ENCODE measurements around the gene FLT3LG.
A peak's percentile ranks its signal among the peaks of the same experiment; 100 is the strongest.

FLT3LG gene

DNA sequence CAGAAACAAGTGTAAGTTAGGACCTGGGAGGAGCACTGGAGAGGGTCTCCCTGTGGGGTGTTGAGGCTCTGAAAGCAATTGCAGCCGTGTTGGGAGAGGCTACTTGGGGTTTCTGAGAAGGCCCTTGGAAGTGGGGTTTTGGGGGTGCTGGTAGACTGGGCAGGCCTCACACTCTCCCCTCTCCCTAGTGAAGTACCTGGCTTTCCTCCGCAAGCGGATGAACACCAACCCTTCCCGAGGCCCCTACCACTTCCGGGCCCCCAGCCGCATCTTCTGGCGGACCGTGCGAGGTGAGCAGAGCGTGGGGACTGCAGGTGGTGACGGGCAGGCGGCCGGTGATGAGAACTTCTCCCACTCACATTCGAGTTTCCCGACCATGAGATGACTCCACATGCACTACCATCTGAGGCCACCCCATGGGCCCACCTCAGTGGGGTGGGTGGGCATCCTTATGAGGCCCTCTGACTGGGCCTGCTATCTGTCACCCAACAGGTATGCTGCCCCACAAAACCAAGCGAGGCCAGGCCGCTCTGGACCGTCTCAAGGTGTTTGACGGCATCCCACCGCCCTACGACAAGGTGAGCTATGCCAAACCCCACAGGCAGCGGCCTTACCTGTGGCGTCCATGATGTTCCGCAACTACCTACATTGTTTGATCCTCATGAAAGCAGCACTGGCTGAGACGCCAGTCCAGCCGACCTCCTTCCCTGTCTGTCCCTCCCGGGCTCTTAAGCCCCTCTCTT is 16.4 kb downstream of the FLT3LG start:
- H3K4me1 ChIP-seq (ENCODE audit: control insufficient read depth, insufficient read depth, low read length), result peaks cover 7% of the 10 kb centered on the region; the same call in 1 of the 2 replicates
- peak overlapping the region; percentile 100 for H3K9ac ChIP-seq (ENCODE audit: low read depth, low read length)
- no peaks in the 10 kb centered on the region for H3K9me3 ChIP-seq (ENCODE audit: control insufficient read depth, insufficient read depth, low read length)
- H3K27me3 ChIP-seq (ENCODE audit: control insufficient read depth, insufficient read depth, low read length), result no peaks in the 10 kb centered on the region
- peak overlapping the region; percentile 97 for H3K27ac ChIP-seq (ENCODE audit: low read depth, low read length)
- peaks cover 47% of the 10 kb centered on the region for H3K36me3 ChIP-seq (ENCODE audit: control insufficient read depth, insufficient read depth, low read length)
- H3K4me3 ChIP-seq (ENCODE audit: low read depth, low read length), result peak overlapping the region; percentile 96; the same call in 1 of the 2 replicates

DNA sequence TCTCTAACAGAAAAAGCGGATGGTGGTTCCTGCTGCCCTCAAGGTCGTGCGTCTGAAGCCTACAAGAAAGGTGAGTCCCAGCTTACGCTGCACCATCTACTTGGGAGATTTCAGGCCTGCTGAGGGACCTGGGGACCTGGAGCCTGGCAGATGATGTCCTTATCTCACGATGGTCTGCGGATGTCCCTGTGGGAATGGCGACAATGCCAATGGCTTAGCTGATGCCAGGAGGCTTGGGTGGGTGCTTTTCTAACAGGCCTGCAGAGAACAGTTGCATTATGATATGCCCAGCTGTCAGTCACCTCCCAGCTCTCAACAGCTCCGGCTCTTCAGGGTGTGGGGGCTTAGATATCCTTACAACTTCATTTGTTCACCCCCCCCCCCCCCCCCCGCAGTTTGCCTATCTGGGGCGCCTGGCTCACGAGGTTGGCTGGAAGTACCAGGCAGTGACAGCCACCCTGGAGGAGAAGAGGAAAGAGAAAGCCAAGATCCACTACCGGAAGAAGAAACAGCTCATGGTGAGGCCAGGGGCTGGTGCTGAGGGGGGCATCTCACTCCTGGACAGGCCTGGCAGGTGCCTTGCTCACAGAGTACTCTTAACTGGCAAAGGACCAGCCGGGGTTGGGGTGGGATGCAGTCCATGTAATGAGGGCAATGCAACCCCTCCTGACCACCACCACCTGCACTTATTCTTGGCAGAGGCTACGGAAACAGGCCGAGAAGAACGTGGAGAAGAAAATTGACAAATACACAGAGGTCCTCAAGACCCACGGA is 17.2 kb downstream of the FLT3LG start:
- Histone ChIP-seq H3K27ac (ENCODE audit: low read depth, low read length) (peak overlapping the region; percentile 97), H3K27me3 (ENCODE audit: control insufficient read depth, insufficient read depth, low read length) (no peaks in the 10 kb centered on the region), H3K9me3 (ENCODE audit: control insufficient read depth, insufficient read depth, low read length) (no peaks in the 10 kb centered on the region), H3K4me3 (ENCODE audit: low read depth, low read length) (no peak overlapping the region), H3K9ac (ENCODE audit: low read depth, low read length) (no peak overlapping the region), H3K4me1 (ENCODE audit: control insufficient read depth, insufficient read depth, low read length) (peaks cover 7% of the 10 kb centered on the region; the same call in 1 of the 2 replicates), H3K36me3 (ENCODE audit: control insufficient read depth, insufficient read depth, low read length) (peaks cover 47% of the 10 kb centered on the region)

DNA sequence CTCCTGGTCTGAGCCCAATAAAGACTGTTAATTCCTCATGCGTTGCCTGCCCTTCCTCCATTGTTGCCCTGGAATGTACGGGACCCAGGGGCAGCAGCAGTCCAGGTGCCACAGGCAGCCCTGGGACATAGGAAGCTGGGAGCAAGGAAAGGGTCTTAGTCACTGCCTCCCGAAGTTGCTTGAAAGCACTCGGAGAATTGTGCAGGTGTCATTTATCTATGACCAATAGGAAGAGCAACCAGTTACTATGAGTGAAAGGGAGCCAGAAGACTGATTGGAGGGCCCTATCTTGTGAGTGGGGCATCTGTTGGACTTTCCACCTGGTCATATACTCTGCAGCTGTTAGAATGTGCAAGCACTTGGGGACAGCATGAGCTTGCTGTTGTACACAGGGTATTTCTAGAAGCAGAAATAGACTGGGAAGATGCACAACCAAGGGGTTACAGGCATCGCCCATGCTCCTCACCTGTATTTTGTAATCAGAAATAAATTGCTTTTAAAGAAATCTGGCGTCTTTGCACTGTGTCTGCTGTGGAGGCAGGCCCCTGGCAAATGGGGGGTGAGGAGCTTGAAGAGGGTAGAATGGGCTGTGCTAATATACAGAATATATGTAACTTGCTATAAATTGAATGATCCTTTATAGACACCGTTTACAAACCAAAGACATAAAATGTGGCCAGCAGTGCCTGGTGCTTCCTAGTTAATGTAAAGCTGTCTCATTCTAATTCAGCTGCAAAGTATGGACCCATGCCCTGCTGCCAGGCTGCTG is 18.0 kb downstream of the FLT3LG start:
- Histone ChIP-seq H3K36me3 (ENCODE audit: control insufficient read depth, insufficient read depth, low read length) (peaks cover 47% of the 10 kb centered on the region), H3K27me3 (ENCODE audit: control insufficient read depth, insufficient read depth, low read length) (no peaks in the 10 kb centered on the region)

DNA sequence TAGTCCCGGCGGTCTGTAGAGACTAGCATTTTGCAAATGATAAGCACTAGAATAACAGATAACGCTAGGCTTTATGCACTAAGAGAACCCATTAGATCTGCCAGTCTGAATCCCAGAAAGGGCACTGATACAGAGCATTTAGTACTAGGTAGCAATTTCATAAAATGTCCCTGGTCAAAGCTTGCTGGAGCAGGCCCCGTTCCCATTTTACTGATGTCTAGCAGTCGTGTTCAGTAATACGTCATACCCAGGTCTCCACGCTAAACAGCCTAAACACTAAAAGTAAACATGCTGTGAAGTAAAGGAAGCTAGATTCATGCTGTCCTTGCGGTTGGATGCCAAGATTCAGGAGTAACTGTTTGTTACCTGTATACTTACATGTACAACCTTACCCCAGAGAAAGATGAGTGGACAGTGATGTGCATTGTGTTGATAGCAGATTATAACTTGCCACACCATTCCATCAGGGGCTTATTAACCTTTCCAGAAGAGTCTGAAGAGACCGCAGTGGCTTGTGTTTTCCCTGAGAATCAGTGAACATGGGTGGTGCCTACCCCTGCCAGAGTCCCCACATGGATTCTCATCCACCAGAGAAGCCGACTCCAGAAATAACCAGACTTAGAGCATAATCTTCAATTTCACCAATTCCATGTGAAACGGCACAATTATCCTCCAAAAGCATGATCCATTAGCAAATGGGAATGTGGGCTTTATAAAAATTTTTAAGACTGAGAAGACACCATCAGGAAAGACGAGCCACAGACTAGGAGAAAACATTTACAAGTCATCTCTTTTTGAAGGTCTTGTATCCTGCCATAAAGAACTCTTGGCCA is 18.8 kb downstream of the FLT3LG start:
- Histone ChIP-seq H3K4me3 (ENCODE audit: low read depth, low read length) (no peak overlapping the region), H3K4me1 (ENCODE audit: control insufficient read depth, insufficient read depth, low read length) (peaks cover 13% of the 10 kb centered on the region), H3K36me3 (ENCODE audit: control insufficient read depth, insufficient read depth, low read length) (peaks cover 55% of the 10 kb centered on the region), H3K27me3 (ENCODE audit: control insufficient read depth, insufficient read depth, low read length) (no peaks in the 10 kb centered on the region), H3K9me3 (ENCODE audit: control insufficient read depth, insufficient read depth, low read length) (no peaks in the 10 kb centered on the region), H3K9ac (ENCODE audit: low read depth, low read length) (no peak overlapping the region), H3K27ac (ENCODE audit: low read depth, low read length) (peak overlapping the region; percentile 62)

More for the DNA sequence above, 18.0 kb downstream of the FLT3LG start:
- H3K4me3 ChIP-seq (ENCODE audit: low read depth, low read length), result no peak overlapping the region
- no peaks in the 10 kb centered on the region for H3K9me3 ChIP-seq (ENCODE audit: control insufficient read depth, insufficient read depth, low read length)
- H3K4me1 ChIP-seq (ENCODE audit: control insufficient read depth, insufficient read depth, low read length), result peaks cover 7% of the 10 kb centered on the region; the same call in 1 of the 2 replicates
- no peak overlapping the region for H3K9ac ChIP-seq (ENCODE audit: low read depth, low read length)
- peak overlapping the region; percentile 62 for H3K27ac ChIP-seq (ENCODE audit: low read depth, low read length)

DNA sequence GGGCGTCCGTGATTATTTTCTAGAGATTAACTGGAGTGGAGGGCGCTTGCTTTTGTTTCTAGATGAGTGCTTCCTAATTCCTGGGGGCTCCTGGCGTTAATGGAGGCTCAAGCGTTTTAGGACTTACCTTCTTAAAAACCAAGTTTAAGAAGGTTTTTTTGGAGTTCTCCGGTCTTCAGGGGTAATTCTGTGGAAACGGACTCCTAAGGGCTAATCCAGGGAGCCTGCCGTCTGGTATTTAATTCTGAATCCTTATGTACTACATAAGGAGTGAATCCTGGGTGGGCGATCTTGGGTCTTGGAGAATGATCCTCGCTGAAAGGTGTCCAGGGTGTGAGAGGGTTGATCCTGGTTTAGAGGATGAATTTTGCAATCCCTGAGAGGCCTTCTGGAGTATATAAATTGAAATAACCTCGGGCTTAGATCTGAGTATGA is 22.6 kb downstream of the FLT3LG start:
- H3K4me1 ChIP-seq (ENCODE audit: control insufficient read depth, insufficient read depth, low read length), result peaks cover 23% of the 10 kb centered on the region
- H3K9me3 ChIP-seq (ENCODE audit: control insufficient read depth, insufficient read depth, low read length), result no peaks in the 10 kb centered on the region
- H3K4me3 ChIP-seq (ENCODE audit: low read depth, low read length), result peak overlapping the region; percentile 96
- H3K27me3 ChIP-seq (ENCODE audit: control insufficient read depth, insufficient read depth, low read length), result no peaks in the 10 kb centered on the region
- H3K27ac ChIP-seq (ENCODE audit: low read depth, low read length), result peak overlapping the region; percentile 96
- peak overlapping the region; percentile 97 for H3K9ac ChIP-seq (ENCODE audit: low read depth, low read length)
- H3K36me3 ChIP-seq (ENCODE audit: control insufficient read depth, insufficient read depth, low read length), result peaks cover 44% of the 10 kb centered on the region

DNA sequence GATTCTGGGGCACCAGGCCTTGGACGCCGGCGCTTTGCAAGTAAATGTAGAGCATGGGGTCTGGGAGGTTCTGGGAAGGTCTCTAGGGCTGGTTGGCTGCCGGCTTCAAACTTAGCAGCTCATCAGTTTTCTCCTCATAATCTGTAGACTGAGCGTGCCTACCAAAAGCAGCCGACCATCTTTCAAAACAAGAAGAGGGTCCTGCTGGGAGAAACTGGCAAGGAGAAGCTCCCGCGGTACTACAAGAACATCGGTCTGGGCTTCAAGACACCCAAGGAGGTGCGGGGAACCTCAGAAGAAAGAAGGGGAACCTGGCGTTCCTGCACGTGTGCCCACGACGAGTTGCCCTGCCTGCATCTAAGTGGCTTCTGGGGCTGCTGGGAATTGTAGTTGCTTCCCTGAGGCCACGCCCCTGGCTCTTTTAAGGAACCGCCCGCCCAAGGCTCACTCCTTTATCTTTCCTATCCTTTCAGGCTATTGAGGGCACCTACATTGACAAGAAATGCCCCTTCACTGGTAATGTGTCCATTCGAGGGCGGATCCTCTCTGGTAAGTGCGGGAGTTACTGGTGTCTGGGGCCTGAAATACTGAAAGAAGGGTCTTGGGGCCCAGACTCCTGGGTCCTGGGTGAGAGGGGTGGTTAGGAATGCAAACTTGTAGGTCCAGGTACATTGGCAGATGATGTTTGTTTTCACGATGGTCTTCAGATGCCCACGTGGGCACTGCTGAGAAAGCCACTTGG is 23.2 kb downstream of the FLT3LG start:
- H3K27ac ChIP-seq (ENCODE audit: low read depth, low read length), result peak overlapping the region; percentile 96
- peaks cover 38% of the 10 kb centered on the region for H3K36me3 ChIP-seq (ENCODE audit: control insufficient read depth, insufficient read depth, low read length)
- peak overlapping the region; percentile 97 for H3K9ac ChIP-seq (ENCODE audit: low read depth, low read length)
- H3K27me3 ChIP-seq (ENCODE audit: control insufficient read depth, insufficient read depth, low read length), result no peaks in the 10 kb centered on the region
- H3K4me1 ChIP-seq (ENCODE audit: control insufficient read depth, insufficient read depth, low read length), result peaks cover 23% of the 10 kb centered on the region
- no peaks in the 10 kb centered on the region for H3K9me3 ChIP-seq (ENCODE audit: control insufficient read depth, insufficient read depth, low read length)
- H3K4me3 ChIP-seq (ENCODE audit: low read depth, low read length), result peak overlapping the region; percentile 96

DNA sequence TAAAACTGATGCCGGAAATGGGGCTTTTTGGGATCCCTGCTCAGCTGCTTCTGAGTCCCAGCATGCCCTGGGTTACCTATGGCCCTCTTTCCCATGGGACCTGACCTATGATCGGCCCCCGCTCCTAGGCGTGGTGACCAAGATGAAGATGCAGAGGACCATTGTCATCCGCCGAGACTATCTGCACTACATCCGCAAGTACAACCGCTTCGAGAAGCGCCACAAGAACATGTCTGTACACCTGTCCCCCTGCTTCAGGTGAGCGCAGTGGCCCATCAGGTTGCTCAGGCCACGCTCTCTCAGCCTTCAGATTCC is 23.7 kb downstream of the FLT3LG start:
- H3K9ac ChIP-seq (ENCODE audit: low read depth, low read length), result peak overlapping the region; percentile 97; the same call in 1 of the 2 replicates
- H3K9me3 ChIP-seq (ENCODE audit: control insufficient read depth, insufficient read depth, low read length), result no peaks in the 10 kb centered on the region
- peaks cover 23% of the 10 kb centered on the region for H3K4me1 ChIP-seq (ENCODE audit: control insufficient read depth, insufficient read depth, low read length)

DNA sequence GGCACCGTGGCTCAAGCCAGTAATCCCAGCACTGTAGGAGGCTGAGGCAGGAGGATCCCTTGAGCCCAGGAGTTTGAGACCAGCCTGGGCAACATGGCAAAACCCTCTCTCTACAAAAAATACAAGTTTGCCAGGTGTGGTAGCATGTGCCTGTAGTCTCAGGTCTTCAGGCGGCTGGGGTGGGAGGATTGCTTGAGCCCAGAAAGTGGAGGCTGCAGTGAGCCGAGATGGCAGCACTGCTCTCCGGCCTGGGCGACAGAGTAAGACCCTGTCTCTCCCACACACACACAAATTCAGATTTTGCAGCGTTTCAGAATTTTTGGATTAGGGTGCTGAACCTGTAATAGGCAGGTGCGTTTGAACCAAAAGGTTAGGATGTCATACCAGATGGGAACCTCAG is 24.5 kb downstream of the FLT3LG start:
- H3K36me3 ChIP-seq (ENCODE audit: control insufficient read depth, insufficient read depth, low read length), result peaks cover 33% of the 10 kb centered on the region
- peaks cover 27% of the 10 kb centered on the region for H3K4me1 ChIP-seq (ENCODE audit: control insufficient read depth, insufficient read depth, low read length)
- H3K9me3 ChIP-seq (ENCODE audit: control insufficient read depth, insufficient read depth, low read length), result no peaks in the 10 kb centered on the region
- H3K27me3 ChIP-seq (ENCODE audit: control insufficient read depth, insufficient read depth, low read length), result no peaks in the 10 kb centered on the region
- no peak overlapping the region for H3K9ac ChIP-seq (ENCODE audit: low read depth, low read length)
- H3K4me3 ChIP-seq (ENCODE audit: low read depth, low read length), result no peak overlapping the region
- peak overlapping the region; percentile 96 for H3K27ac ChIP-seq (ENCODE audit: low read depth, low read length)

More for the DNA sequence above, 23.7 kb downstream of the FLT3LG start:
- peak overlapping the region; percentile 96 for H3K4me3 ChIP-seq (ENCODE audit: low read depth, low read length)
- peak overlapping the region; percentile 96 for H3K27ac ChIP-seq (ENCODE audit: low read depth, low read length)
- peaks cover 33% of the 10 kb centered on the region for H3K36me3 ChIP-seq (ENCODE audit: control insufficient read depth, insufficient read depth, low read length)
- H3K27me3 ChIP-seq (ENCODE audit: control insufficient read depth, insufficient read depth, low read length), result no peaks in the 10 kb centered on the region

DNA sequence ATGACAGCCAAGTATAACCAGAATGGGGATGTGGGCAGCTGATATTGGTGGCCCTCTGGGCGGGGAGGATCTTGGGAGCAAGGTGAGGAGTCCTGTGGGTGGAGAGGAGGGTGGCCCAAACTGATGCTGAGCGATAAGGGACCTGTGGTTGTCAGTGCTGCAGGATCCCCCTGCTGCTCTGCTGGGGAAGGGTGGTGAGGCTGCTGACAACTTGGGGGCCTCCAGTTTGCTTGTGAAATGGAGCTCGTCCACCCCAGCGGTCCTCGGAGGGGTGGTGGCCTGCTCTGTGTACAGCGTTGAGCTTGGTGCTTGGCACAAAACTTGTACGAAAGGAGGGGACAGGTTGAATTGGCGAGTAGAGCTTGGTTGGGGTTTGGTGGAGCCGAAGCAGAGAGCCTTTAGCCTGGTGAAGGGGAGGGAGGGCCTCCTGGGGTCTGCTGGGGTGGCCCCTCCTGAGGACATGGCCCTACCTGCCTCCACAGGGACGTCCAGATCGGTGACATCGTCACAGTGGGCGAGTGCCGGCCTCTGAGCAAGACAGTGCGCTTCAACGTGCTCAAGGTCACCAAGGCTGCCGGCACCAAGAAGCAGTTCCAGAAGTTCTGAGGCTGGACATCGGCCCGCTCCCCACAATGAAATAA is 25.1 kb downstream of the FLT3LG start:
- Histone ChIP-seq H3K4me1 (ENCODE audit: control insufficient read depth, insufficient read depth, low read length) (peaks cover 27% of the 10 kb centered on the region), H3K27ac (ENCODE audit: low read depth, low read length) (peak overlapping the region; percentile 96), H3K4me3 (ENCODE audit: low read depth, low read length) (no peak overlapping the region), H3K9ac (ENCODE audit: low read depth, low read length) (no peak overlapping the region), H3K36me3 (ENCODE audit: control insufficient read depth, insufficient read depth, low read length) (peaks cover 33% of the 10 kb centered on the region), H3K9me3 (ENCODE audit: control insufficient read depth, insufficient read depth, low read length) (no peaks in the 10 kb centered on the region), H3K27me3 (ENCODE audit: control insufficient read depth, insufficient read depth, low read length) (no peaks in the 10 kb centered on the region)
